Esophagus squamous epithelium (tissue), 5 donors: ENCODE data around the gene SOX18. TPM values are rescaled to one million over a fixed set of nuclear protein-coding genes. Genes with fewer than 3 reads are reported as not detected.
A peak's percentile ranks its signal among the peaks of the same experiment; 100 is the strongest.

Experiments used
- DNase-seq: peaks from one replicate; lab custom pipeline; 2025; lab: John Stamatoyannopoulos, UW
- H3K27ac ChIP-seq, 4 donors: fragments of 200-600 bp; sonication (generic); one replicate each; pipeline ENCODE4 v1.5.1; 2016 to 2019; ENCODE audit warnings: mild to moderate bottlenecking in 1 of 4
- H3K27me3 ChIP-seq, 4 donors: fragments of 200-600 bp; sonication (generic); 1 replicate in 3 of 4; 2 replicates in 1 of 4; pipeline versions ENCODE4 v1.5.1 to v1.6.0; 2017 to 2021; ENCODE audit warnings: antibody characterized with exemption in 1 of 4
- H3K36me3 ChIP-seq, 3 donors: fragments of 200-600 bp; sonication (generic); one replicate each; pipeline ENCODE4 v1.5.1; 2016 to 2019
- H3K4me1 ChIP-seq, 3 donors: fragments of 200-600 bp; sonication (generic); one replicate each; pipeline ENCODE4 v1.5.1; 2017 to 2019
- H3K4me3 ChIP-seq, 4 donors: fragments of 200-600 bp; sonication (generic); 1 replicate in 3 of 4; 2 replicates in 1 of 4; pipeline ENCODE4 v1.5.1; 2016 to 2019; ENCODE audit warnings: mild to moderate bottlenecking in 2 of 4, moderate library complexity in 1 of 4
- H3K9me3 ChIP-seq, 3 donors: fragments of 200-600 bp; sonication (generic); one replicate each; pipeline ENCODE4 v1.5.1; 2016 to 2019
- CTCF ChIP-seq, 6 experiments: fragments of 450-650 bp in 4 of 6; fragments of 200-600 bp in 2 of 6; sonication (generic) in 2 of 6; IDR thresholded peaks; one replicate each; pipeline ENCODE4 v1.5.1; 2016 to 2019; ENCODE audit warnings: antibody characterized with exemption in 6 of 6, mild to moderate bottlenecking in 4 of 6, moderate library complexity in 4 of 6
- POLR2A ChIP-seq, 4 donors: fragments of 450-650 bp; IDR thresholded peaks; one replicate each; pipeline ENCODE4 v1.6.1; 2017; ENCODE audit warnings: antibody characterized with exemption in 4 of 4, mild to moderate bottlenecking in 4 of 4, moderate library complexity in 3 of 4
- WGBS, 2 donors: methylation state at CpG; one replicate each; pipeline ENCODE4 v1.1.5; 2018; 5-methylcytosine and 5-hydroxymethylcytosine counted together
- intact Hi-C: fragments of 100-400 bp; cut with DNase I; formaldehyde crosslinking; loops from one replicate; pipeline ENCODE4 v1.15.0; 2022
- total RNA-seq, 4 donors: library from RNA; depleted of rRNA; stranded (reverse); fragments of >200 nt; gene quantifications; one replicate each; pipeline ENCODE4 v1.1.0, GENCODE V29; 2016
- donor health status: DM: yes; HTN: yes; CAD: no.

Gene SOX18
- total RNA-seq, 4 donors from 2014 or later: 1.3 to 4.5 (median 3.9) TPM

- peaks cover 0 to 89% (median 10%) of the 10 kb centered on the region in 4 donors for H3K27me3 ChIP-seq
- no peaks in the 10 kb centered on the region for H3K9me3 ChIP-seq
- no peaks in the 10 kb centered on the region for H3K36me3 ChIP-seq
- peak overlapping the region in 1 of 4 donors; percentile 63 for H3K4me3 ChIP-seq
- intact Hi-C loops: no loop called here
- DNase-seq: no peak
- H3K27ac ChIP-seq: peak overlapping the region in 3 of 4 donors; percentile 30 to 81 (median 72)
- 37 to 57% methylated on average over 4 to 10 of the region's 14 CpGs for WGBS, 2 donors
- TF ChIP-seq POLR2A (IDR thresholded peaks at IDR 0.05): no peak
- no peak for TF ChIP-seq CTCF (IDR thresholded peaks at IDR 0.05)
- peaks cover 40 to 76% (median 41%) of the 10 kb centered on the region in 3 donors for H3K4me1 ChIP-seq
Observed at GRCh38 chr20:64044484-64045247, 4.8 kb downstream of the SOX18 start.

GRCh38 chr20:64043768-64044167 is 5.7 kb downstream of the SOX18 start:
- Histone ChIP-seq H3K27me3 (peaks cover 0 to 90% (median 10%) of the 10 kb centered on the region in 4 donors), H3K4me3 (no peak overlapping the region), H3K4me1 (peaks cover 42 to 78% (median 46%) of the 10 kb centered on the region in 3 donors), H3K9me3 (no peaks in the 10 kb centered on the region), H3K27ac (peak overlapping the region in 1 of 4 donors; percentile 81), H3K36me3 (no peaks in the 10 kb centered on the region)
- intact Hi-C loops: no loop called here
- no peak for DNase-seq
- WGBS, 2 donors: 82 to 84% methylated on average over 9 of the region's 9 CpGs
- TF ChIP-seq POLR2A (IDR thresholded peaks at IDR 0.05) (no peak), CTCF (IDR thresholded peaks at IDR 0.05) (no peak)

GRCh38 chr20:64042054-64042781 is 7.2 kb downstream of the SOX18 start:
- Histone ChIP-seq H3K27ac (peak overlapping the region; percentile 48 to 87 (median 66)), H3K9me3 (no peaks in the 10 kb centered on the region), H3K27me3 (peaks cover 0 to 90% (median under 1%) of the 10 kb centered on the region in 4 donors), H3K36me3 (no peaks in the 10 kb centered on the region), H3K4me3 (peak overlapping the region; percentile 29 to 68 (median 45)), H3K4me1 (peaks cover 46 to 81% (median 58%) of the 10 kb centered on the region in 3 donors)
- TF ChIP-seq CTCF (IDR thresholded peaks at IDR 0.05) (no peak), POLR2A (IDR thresholded peaks at IDR 0.05) (no peak)
- 0 to 20% methylated on average over 1 to 5 of the region's 55 CpGs for WGBS, 2 donors
- intact Hi-C loops: no loop called here
- DNase-seq: no peak

- TF ChIP-seq POLR2A (IDR thresholded peaks at IDR 0.05): no peak
- TF ChIP-seq CTCF (IDR thresholded peaks at IDR 0.05): no peak
- Histone ChIP-seq H3K27me3 (peaks cover 0 to 90% (median 0%) of the 10 kb centered on the region in 4 donors), H3K36me3 (no peaks in the 10 kb centered on the region), H3K4me1 (peaks cover 46 to 85% (median 59%) of the 10 kb centered on the region in 3 donors), H3K27ac (peak overlapping the region; percentile 28 to 87 (median 66)), H3K9me3 (no peaks in the 10 kb centered on the region), H3K4me3 (peak overlapping the region in 3 of 4 donors; percentile 37 to 68 (median 53))
- WGBS, 2 donors: no CpG with 5 or more reads among the region's 11 CpGs
- intact Hi-C loops: no loop called here
- no peak for DNase-seq
Observed at GRCh38 chr20:64041781-64042053, 7.7 kb downstream of the SOX18 start.
